GM20000 (cell line): ENCODE data around the gene MBD3L5.

ENCODE experiments used
- DNase-seq: peaks from one replicate; pipeline ENCODE4 v3.0.0; 2012; ENCODE audit warnings: low spot score
- TF ChIP-seq, protein P1 (sequence below): IDR thresholded peaks from 2 replicates; pipeline ENCODE4 v1.5.1; 2012; ENCODE audit warnings: mild to moderate bottlenecking, control low read depth; ENCODE audit errors: extremely low read depth, missing control alignments

MBD3L5 gene

DNA sequence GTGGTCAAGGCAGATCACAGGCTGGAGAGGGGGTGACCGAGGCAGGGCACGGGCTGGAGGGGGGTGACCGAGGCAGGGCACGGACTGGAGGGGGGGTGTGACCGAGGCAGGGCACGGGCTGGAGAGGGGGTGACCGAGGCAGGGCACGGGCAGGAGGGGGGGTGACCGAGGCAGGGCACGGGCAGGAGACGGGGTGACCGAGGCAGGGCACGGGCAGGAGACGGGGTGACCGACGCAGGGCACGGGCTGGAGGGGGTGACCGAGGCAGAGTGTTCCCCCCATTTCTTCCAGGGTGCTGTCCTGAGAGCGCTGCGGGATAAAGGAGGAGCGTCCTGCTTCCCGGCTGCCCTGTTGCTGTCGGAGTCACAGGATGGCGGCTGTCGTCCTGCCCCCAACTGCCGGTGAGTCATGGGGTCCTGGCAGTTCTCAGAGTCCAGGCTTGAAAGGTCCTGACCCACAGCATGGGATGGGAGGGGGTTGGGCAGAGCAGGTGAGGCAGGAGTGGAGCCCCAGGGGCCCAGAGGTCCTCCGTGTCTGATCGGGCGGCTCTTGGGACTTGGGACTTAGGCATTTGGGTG is 44.4 kb downstream of the MBD3L5 start:
- no peak for DNase-seq
- TF ChIP-seq, protein P1, sequence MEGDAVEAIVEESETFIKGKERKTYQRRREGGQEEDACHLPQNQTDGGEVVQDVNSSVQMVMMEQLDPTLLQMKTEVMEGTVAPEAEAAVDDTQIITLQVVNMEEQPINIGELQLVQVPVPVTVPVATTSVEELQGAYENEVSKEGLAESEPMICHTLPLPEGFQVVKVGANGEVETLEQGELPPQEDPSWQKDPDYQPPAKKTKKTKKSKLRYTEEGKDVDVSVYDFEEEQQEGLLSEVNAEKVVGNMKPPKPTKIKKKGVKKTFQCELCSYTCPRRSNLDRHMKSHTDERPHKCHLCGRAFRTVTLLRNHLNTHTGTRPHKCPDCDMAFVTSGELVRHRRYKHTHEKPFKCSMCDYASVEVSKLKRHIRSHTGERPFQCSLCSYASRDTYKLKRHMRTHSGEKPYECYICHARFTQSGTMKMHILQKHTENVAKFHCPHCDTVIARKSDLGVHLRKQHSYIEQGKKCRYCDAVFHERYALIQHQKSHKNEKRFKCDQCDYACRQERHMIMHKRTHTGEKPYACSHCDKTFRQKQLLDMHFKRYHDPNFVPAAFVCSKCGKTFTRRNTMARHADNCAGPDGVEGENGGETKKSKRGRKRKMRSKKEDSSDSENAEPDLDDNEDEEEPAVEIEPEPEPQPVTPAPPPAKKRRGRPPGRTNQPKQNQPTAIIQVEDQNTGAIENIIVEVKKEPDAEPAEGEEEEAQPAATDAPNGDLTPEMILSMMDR: no peak

DNA sequence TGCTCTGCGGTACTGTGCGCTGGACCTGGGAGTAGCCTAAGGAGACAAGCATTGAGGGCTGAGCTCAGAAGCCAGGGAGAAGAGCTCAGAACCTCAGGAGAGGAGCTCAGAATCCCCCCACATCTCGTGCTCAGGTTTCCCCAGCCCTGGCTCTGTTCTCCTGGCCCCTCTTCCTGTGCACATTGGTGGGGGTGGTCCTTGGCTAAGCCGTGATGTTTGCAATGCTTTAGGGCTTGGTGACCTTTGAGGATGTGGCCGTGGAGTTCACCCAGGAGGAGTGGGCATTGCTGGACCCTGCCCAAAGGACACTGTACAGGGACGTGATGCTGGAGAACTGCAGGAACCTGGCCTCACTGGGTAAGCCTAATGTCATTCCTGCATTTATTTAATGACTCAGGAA is 45.8 kb downstream of the MBD3L5 start:
- DNase-seq: no peak
- TF ChIP-seq, protein P1: no peak

DNA sequence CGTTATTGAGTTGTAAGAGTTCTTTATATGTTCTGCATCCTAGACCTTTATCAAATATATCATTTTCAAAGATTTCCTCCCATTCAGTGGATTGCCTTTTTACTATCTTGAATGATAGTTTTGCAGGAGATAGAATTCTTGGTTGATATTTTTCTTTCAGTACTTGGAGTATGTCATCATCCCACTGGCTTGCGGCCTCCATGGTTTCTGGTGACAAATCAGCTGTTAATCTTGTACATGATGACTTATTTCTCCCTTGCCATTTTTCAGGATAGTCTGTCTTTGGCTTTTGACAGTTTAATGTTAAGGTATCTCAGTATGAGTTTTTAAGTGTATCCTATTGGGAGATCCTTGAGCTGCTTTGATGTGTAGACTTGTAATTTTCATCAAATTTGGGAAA is 47.6 kb downstream of the MBD3L5 start:
- no peak for DNase-seq
- TF ChIP-seq, protein P1: no peak
